Measurements from ENCODE around the gene PIAS2.
A peak's percentile ranks its signal among the peaks of the same experiment; 100 is the strongest.
"Not testable (repeated sequence)": the region's sequence is repeated elsewhere in the genome, so short reads cannot be mapped to it uniquely, and the experiment has no call there.

Gene PIAS2, protein sequence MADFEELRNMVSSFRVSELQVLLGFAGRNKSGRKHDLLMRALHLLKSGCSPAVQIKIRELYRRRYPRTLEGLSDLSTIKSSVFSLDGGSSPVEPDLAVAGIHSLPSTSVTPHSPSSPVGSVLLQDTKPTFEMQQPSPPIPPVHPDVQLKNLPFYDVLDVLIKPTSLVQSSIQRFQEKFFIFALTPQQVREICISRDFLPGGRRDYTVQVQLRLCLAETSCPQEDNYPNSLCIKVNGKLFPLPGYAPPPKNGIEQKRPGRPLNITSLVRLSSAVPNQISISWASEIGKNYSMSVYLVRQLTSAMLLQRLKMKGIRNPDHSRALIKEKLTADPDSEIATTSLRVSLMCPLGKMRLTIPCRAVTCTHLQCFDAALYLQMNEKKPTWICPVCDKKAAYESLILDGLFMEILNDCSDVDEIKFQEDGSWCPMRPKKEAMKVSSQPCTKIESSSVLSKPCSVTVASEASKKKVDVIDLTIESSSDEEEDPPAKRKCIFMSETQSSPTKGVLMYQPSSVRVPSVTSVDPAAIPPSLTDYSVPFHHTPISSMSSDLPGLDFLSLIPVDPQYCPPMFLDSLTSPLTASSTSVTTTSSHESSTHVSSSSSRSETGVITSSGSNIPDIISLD

DNA sequence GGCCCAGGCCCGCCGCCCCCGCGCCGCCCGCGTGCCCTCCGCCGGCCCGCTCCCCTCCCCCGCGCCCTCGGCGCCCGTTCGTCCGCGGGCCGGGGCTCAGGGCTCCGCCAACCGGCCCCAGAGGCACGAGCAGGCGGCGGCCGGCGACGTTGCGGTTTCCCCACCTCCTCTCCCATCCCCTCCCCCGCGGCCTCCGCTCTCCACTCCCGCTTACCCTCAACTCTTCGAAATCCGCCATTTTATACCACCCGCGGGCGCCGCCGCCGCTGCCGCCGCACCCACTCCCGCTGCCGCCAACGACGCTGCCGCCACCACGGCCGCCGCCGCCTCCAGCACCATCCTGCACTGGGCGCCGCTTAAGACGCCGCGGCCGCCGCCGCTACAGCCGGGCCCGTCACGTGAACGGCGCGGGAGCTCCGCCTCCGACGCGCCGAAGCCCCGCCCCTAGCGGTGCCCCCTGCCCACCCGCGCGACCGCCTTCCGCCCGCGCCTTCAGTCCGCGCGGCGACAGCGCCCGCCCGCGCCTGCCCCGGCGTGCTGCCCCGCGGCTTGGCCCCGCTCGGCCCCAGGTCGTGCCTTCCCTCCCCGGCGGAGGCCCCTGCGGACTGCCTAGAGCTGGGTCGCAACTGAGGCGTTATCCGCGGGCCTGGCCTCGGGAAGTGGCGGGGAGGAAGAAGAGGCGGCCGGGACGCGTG lies at the start of gene PIAS2, which contains the start of gene KATNAL2:
Gene PIAS2 (minus strand): TSS at position 400 of the 695 bp plus-strand sequence. CDS start 162 bp downstream, at position 238.
Gene KATNAL2 (plus strand): TSS at position 495 of the 695 bp plus-strand sequence. CDS start 29,271 bp downstream, outside the sequence.
- ChIA-PET POLR2A (interaction anchor here (0.5 to 2.3 kb wide), 9 partner anchors 18 to 110 kb away, joined by 3 to 8 read pairs (median 3); no protein-coding TSS in a partner anchor), CTCF (no interaction called here)
- TF ChIP-seq SP1 (IDR thresholded peaks at IDR 0.05) (no peak), LEF1 (IDR thresholded peaks at IDR 0.05; ENCODE audit: borderline replicate concordance) (no peak), ELF4 (IDR thresholded peaks at IDR 0.05) (no peak), L3MBTL2 (conservative IDR thresholded peaks at IDR 0.05) (no peak), FOXM1 (IDR thresholded peaks at IDR 0.05; ENCODE audit: borderline replicate concordance) (no peak), FOXA1 (IDR thresholded peaks at IDR 0.05) (no peak), BHLHE40 (IDR thresholded peaks at IDR 0.05; ENCODE audit: borderline replicate concordance) (no peak), SUZ12 (IDR thresholded peaks at IDR 0.05) (no peak), ZNF384 (IDR thresholded peaks at IDR 0.05) (no peak)
- TF ChIP-seq, protein P1, sequence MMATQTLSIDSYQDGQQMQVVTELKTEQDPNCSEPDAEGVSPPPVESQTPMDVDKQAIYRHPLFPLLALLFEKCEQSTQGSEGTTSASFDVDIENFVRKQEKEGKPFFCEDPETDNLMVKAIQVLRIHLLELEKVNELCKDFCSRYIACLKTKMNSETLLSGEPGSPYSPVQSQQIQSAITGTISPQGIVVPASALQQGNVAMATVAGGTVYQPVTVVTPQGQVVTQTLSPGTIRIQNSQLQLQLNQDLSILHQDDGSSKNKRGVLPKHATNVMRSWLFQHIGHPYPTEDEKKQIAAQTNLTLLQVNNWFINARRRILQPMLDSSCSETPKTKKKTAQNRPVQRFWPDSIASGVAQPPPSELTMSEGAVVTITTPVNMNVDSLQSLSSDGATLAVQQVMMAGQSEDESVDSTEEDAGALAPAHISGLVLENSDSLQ (IDR thresholded peaks at IDR 0.05): no peak
- DNase-seq (ENCODE audit: extremely low spot score): peak; percentile 77

DNA sequence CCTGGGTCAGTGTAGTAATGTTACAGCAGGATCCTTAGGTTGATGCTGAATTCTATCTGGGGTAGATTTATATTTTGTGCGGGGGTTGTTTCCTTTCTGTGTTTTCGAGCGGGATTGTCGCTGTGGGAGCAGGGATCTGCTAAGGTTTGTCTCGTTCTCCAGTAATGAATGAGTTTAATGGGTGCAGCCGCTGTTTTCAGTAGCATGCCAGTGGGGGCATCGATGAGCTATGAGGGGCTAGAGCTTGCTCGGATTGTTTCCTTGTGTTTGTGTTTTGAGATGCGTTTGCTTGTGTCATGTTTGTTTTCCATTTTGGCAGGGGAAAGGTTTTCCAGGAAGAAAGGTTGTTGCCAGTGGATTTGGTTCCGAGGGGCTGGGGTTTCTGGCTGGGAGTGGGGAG lies 49.0 kb upstream of the PIAS2 start:
- POLR2A ChIA-PET; DNase-seq (ENCODE audit: extremely low spot score); CTCF ChIA-PET: not testable (repeated sequence)

DNA sequence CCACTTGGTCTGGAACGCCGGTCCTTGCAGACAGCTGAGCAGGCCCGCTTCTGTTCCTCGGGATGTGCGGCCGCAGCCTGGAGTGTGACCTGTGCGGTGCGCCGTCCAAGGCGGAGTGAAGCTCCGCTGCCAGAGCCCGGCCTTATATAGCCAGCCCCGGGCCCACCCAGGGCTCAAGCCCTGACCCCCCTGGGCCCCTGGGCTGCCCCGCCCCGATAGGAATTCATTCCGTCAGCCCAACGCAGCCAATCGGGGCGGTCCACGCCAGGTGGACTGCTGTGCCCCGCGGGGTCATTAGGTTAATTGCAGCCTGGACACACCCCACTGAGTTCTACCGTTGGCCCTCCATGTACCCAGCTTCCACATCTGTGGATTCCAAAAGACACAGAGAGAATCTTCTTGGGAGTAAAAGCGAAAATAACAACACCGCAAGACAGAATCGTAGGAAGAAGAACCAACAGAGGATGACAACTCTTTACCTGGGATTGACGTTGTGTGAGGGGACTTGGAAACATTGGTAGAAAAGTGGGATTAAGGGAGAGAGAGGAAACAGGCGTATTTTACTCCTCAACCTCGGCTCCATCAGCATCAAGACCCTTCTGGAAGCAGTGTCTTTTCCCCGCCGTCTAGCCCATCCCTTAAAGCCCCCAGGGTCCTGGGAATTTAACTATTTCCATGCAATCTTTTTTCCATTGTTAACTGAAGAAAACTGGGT lies 47.4 kb upstream of the PIAS2 start:
- POLR2A ChIA-PET; DNase-seq (ENCODE audit: extremely low spot score); CTCF ChIA-PET: not testable (repeated sequence)

DNA sequence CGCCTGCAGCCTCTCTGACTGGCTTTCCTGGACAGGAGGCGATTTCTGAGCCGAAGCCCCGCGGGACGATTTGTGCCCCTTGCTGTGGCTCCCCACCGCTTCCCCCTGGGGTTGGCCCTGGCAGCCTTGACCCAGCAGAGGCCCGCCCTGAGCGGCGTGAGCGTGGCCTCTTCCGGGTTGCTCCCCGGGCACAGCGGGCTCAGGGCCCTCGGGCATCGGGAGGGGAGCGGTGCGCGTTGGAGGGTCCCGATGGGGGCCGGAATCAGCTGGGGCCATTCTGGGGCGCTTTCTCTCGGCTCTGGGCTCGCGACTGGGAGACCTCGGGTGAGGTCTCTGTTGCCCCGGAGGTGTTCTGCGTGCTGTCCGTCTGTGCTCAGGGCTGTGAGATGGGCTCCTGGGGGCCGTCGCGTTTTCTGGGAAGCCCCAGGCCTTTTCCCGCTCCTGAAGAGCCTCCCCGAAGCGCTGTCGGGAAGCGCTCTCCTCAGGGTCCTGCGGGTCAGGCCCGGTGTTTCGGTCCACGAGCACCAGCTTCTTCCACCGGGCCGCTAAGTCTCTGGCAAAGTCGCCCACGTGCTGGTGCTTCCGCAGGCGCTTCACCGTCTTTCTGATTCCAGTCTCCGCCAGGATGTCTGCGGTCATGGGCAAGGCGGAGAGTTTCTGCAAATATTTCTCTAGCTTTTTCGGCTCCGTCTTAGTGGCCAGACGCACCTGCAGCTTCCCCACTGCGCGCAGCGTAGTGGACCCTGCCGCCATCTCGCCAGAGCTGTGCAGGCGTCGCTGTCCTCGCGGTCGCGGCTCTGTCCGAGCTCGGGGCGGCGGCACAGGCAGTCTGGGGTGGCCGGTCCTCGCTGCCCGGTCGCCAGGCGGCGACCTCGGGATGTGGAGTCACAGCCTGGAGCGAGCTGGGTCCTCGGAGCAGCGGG lies 46.6 kb upstream of the PIAS2 start:
- POLR2A ChIA-PET; CTCF ChIA-PET; DNase-seq (ENCODE audit: extremely low spot score): not testable (repeated sequence)

DNA sequence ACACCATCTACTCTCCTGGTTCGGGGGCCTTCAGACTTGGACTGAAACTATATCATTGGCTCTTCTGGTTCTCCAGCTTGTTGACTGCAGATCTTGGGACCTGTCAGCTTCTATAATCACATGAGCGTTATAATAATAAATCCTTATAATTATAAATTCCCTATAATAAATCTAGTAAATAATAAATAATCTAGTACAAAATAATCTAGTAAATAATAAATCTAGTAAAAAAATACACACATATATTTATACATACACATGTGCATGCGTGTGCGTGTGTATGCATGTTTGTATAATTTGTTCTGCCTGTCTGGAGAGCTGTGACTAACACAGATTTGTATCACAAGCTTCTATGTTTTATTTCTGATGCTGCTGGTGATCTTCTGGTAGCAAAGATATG lies 40.9 kb upstream of the PIAS2 start:
- POLR2A ChIA-PET: interaction anchor here (1.2 kb wide), 1 partner anchor 41 kb away, joined by 3 read pairs; the partner anchor contains the start of genes KATNAL2 and PIAS2
- CTCF ChIA-PET: no interaction called here
- DNase-seq (ENCODE audit: extremely low spot score): no peak
- TF ChIP-seq TARDBP (IDR thresholded peaks at IDR 0.05) (no peak), NFRKB (IDR thresholded peaks at IDR 0.05) (no peak), LEF1 (IDR thresholded peaks at IDR 0.05; ENCODE audit: borderline replicate concordance) (no peak), FOXM1 (IDR thresholded peaks at IDR 0.05; ENCODE audit: borderline replicate concordance) (no peak), SP1 (IDR thresholded peaks at IDR 0.05) (no peak), ZNF384 (IDR thresholded peaks at IDR 0.05) (no peak), ELF4 (IDR thresholded peaks at IDR 0.05) (no peak), L3MBTL2 (conservative IDR thresholded peaks at IDR 0.05) (no peak), ARNT (IDR thresholded peaks at IDR 0.05) (no peak)
- TF ChIP-seq, protein P1 (IDR thresholded peaks at IDR 0.05): no peak

DNA sequence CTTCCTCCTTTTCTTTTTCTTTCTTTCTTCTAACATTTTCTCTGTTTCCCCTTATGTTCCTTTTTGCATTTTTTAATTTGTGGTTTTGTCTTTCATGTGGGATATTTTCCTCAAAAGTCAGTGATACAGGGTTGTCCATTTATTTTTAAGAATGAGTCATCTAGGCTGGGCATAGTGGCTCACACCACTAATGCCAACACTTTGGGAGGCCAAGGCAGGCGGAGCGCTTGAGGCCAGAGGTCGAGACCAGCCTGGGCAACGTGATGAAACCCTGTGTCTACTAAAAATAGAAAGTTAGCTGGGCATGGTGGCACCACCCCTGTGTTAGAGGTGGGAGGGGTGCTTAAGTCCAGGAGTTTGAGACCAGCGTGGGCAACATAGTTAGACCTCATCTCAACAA lies 35.9 kb upstream of the PIAS2 start:
- DNase-seq (ENCODE audit: extremely low spot score): no peak
- TF ChIP-seq L3MBTL2 (conservative IDR thresholded peaks at IDR 0.05): no peak
- TF ChIP-seq ZNF384 (IDR thresholded peaks at IDR 0.05): no peak
- no peak for TF ChIP-seq ARNT (IDR thresholded peaks at IDR 0.05)
- no peak for TF ChIP-seq LEF1 (IDR thresholded peaks at IDR 0.05; ENCODE audit: borderline replicate concordance)
- TF ChIP-seq NFRKB (IDR thresholded peaks at IDR 0.05): no peak
- TF ChIP-seq ELF4 (IDR thresholded peaks at IDR 0.05): no peak
- TF ChIP-seq BHLHE40 (IDR thresholded peaks at IDR 0.05; ENCODE audit: borderline replicate concordance): no peak
- no peak for TF ChIP-seq CTBP1 (IDR thresholded peaks at IDR 0.05; ENCODE audit: borderline replicate concordance)
- no peak for TF ChIP-seq FOXA1 (IDR thresholded peaks at IDR 0.05)
- TF ChIP-seq TARDBP (IDR thresholded peaks at IDR 0.05): no peak
- no peak for TF ChIP-seq SUZ12 (IDR thresholded peaks at IDR 0.05)
- TF ChIP-seq, protein P1 (IDR thresholded peaks at IDR 0.05): no peak
- POLR2A ChIA-PET: no interaction called here
- CTCF ChIA-PET: no interaction called here
